SH-SY5Y (cell line): ENCODE data around the gene LCN15.

ENCODE experiments used
- GATA2 ChIP-seq: IDR thresholded peaks from 2 replicates; pipeline ENCODE4 v1.6.1; 2011; ENCODE audit warnings: mild to moderate bottlenecking, low read depth, low read length
- GATA3 ChIP-seq: IDR thresholded peaks from 2 replicates; pipeline ENCODE4 v1.6.1; 2011; ENCODE audit warnings: low read depth, mild to moderate bottlenecking, low read length, moderate library complexity

- TF ChIP-seq GATA2 (no peak), GATA3 (no peak)
Observed at GRCh38 chr9:136724772-136725171, 39.5 kb downstream of the LCN15 start.
